Erythroblast (primary cell): ENCODE data around the gene TMEM237.

Experiments used
- GATA1 ChIP-seq: IDR thresholded peaks from 2 replicates; pipeline ENCODE4 v1.6.1; 2011; ENCODE audit warnings: low read depth, mild to moderate bottlenecking, control low read depth, low read length, moderate library complexity
- POLR2A ChIP-seq: IDR thresholded peaks from 2 replicates; pipeline ENCODE4 v1.6.1; 2011; ENCODE audit warnings: mild to moderate bottlenecking, low read length

DNA sequence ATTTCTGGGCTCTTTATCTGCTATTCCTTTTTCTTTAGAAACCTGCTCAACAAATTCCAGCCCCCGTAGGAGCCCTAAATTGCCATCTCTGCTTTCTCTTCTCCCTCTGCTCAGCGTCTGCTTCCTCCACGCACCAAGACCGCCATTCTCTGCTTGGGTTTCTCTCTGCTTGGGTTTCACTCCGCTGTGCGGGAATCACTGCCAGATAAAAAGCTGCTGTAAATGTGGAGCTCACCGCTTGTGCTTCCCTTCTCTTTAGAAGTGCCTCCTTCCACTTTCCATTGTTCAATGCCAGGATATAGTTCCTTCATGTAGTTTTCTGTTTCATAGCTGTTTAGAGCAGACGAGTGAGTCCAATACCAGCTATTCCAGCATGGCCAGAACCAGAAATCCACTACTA is 45.9 kb downstream of the TMEM237 start:
- TF ChIP-seq POLR2A (no peak), GATA1 (no peak)
